ENCODE results near the gene ROS1. TPM values are rescaled to one million over a fixed set of nuclear protein-coding genes. Genes with fewer than 3 reads are reported as not detected.
"Not testable (repeated sequence)": the region's sequence is repeated elsewhere in the genome, so short reads cannot be mapped to it uniquely, and the experiment has no call there.

Gene ROS1
- polyA plus RNA-seq, 3 donors = not detected

- no peak overlapping the region for H3K27ac ChIP-seq (ENCODE audit: low read depth in 1 of 2, low read length in 2 of 2)
- H3K4me1 ChIP-seq (ENCODE audit: control insufficient read depth in 1 of 2, insufficient read depth in 2 of 2, low read length in 2 of 2) = no peaks in the 10 kb centered on the region
- Mint-ChIP-seq H3K4me3 (no peak overlapping the region), H3K4me1 (peaks cover 3% of the 10 kb centered on the region), H3K27ac (no peak overlapping the region), H3K27me3 (ENCODE audit: low read depth in 3 of 3) (peaks cover 0 to 2% (median 1%) of the 10 kb centered on the region in 3 donors), H3K36me3 (no peaks in the 10 kb centered on the region), H3K9me3 (peaks cover 2 to 10% (median 6%) of the 10 kb centered on the region in 7 donors)
- no peak for DNase-seq
- no peak for TF ChIP-seq CTCF (IDR thresholded peaks at IDR 0.05)
- H3K4me2 ChIP-seq (replicated peaks; ENCODE audit: extremely low read depth, low read length, poor library complexity, severe bottlenecking) = no peak overlapping the region
- H2AFZ ChIP-seq (ENCODE audit: insufficient read depth, low read depth, low read length, poor library complexity, severe bottlenecking) = no peak overlapping the region
- no peaks in the 10 kb centered on the region for H3K27me3 ChIP-seq (ENCODE audit: control insufficient read depth in 2 of 2, insufficient read depth in 2 of 2, low read length in 2 of 2)
- no peak overlapping the region for H3K9ac ChIP-seq (ENCODE audit: insufficient read depth, low read length, poor library complexity, severe bottlenecking)
- H3K9me3 ChIP-seq (replicated peaks in 1 of 2; ENCODE audit: control insufficient read depth in 1 of 2, insufficient read depth in 1 of 2, low read length in 2 of 2) = peaks cover 0 to 11% of the 10 kb centered on the region in 2 donors
- H3K4me3 ChIP-seq (replicated peaks in 1 of 3; ENCODE audit: low read depth in 2 of 3, low read length in 3 of 3) = no peak overlapping the region
- no peaks in the 10 kb centered on the region for H3K79me2 ChIP-seq (ENCODE audit: insufficient read depth, low read length)
- intact Hi-C loops (cut with micrococcal nuclease) = no loop called here
- H3K36me3 ChIP-seq (replicated peaks in 1 of 2; ENCODE audit: control insufficient read depth in 1 of 2, insufficient read depth in 2 of 2, low read length in 2 of 2) = no peaks in the 10 kb centered on the region
- no peaks in the 10 kb centered on the region for H4K20me1 ChIP-seq (ENCODE audit: insufficient read depth, low read length)
These were observed 50.3 kb downstream of the ROS1 start for GRCh38 chr6:117375446-117375845.

GRCh38 chr6:117373211-117373813 is 52.4 kb downstream of the ROS1 start:
- Histone ChIP-seq H3K27ac (ENCODE audit: low read depth in 1 of 2, low read length in 2 of 2) (no peak overlapping the region), H3K9me3 (replicated peaks in 1 of 2; ENCODE audit: control insufficient read depth in 1 of 2, insufficient read depth in 1 of 2, low read length in 2 of 2) (peaks cover 0 to 11% of the 10 kb centered on the region in 2 donors), H3K4me2 (replicated peaks; ENCODE audit: extremely low read depth, low read length, poor library complexity, severe bottlenecking) (no peak overlapping the region), H2AFZ (ENCODE audit: insufficient read depth, low read depth, low read length, poor library complexity, severe bottlenecking) (no peak overlapping the region), H3K4me1 (ENCODE audit: control insufficient read depth in 1 of 2, insufficient read depth in 2 of 2, low read length in 2 of 2) (no peaks in the 10 kb centered on the region), H3K4me3 (replicated peaks in 1 of 3; ENCODE audit: low read depth in 2 of 3, low read length in 3 of 3) (no peak overlapping the region), H3K79me2 (ENCODE audit: insufficient read depth, low read length) (no peaks in the 10 kb centered on the region), H4K20me1 (ENCODE audit: insufficient read depth, low read length) (no peaks in the 10 kb centered on the region), H3K9ac (ENCODE audit: insufficient read depth, low read length, poor library complexity, severe bottlenecking) (no peak overlapping the region), H3K36me3 (replicated peaks in 1 of 2; ENCODE audit: control insufficient read depth in 1 of 2, insufficient read depth in 2 of 2, low read length in 2 of 2) (no peaks in the 10 kb centered on the region), H3K27me3 (ENCODE audit: control insufficient read depth in 2 of 2, insufficient read depth in 2 of 2, low read length in 2 of 2) (no peaks in the 10 kb centered on the region)
- H3K4me1 Mint-ChIP-seq = peaks cover 3% of the 10 kb centered on the region
- no peaks in the 10 kb centered on the region for H3K36me3 Mint-ChIP-seq
- intact Hi-C loops (cut with micrococcal nuclease) = no loop called here
- no peak overlapping the region for H3K27ac Mint-ChIP-seq
- TF ChIP-seq CTCF (IDR thresholded peaks at IDR 0.05) = no peak
- H3K4me3 Mint-ChIP-seq = no peak overlapping the region
- no peak for DNase-seq
- H3K27me3 Mint-ChIP-seq (ENCODE audit: low read depth in 3 of 3) = peaks cover 0 to 2% (median 1%) of the 10 kb centered on the region in 3 donors
- peaks cover 2 to 10% (median 6%) of the 10 kb centered on the region in 7 donors for H3K9me3 Mint-ChIP-seq
- 97% methylated on average over 33 of the region's 33 CpGs for WGBS (ENCODE audit: insufficient coverage)

- DNase-seq; H3K27me3 ChIP-seq (ENCODE audit: control insufficient read depth in 2 of 2, insufficient read depth in 2 of 2, low read length in 2 of 2); H3K27me3 Mint-ChIP-seq (ENCODE audit: low read depth in 3 of 3); H3K4me3 ChIP-seq (replicated peaks in 1 of 3; ENCODE audit: low read depth in 2 of 3, low read length in 3 of 3); H3K9ac ChIP-seq (ENCODE audit: insufficient read depth, low read length, poor library complexity, severe bottlenecking); H3K36me3 ChIP-seq (replicated peaks in 1 of 2; ENCODE audit: control insufficient read depth in 1 of 2, insufficient read depth in 2 of 2, low read length in 2 of 2); H3K9me3 Mint-ChIP-seq; H3K4me1 Mint-ChIP-seq; H3K27ac ChIP-seq (ENCODE audit: low read depth in 1 of 2, low read length in 2 of 2); H3K36me3 Mint-ChIP-seq; H4K20me1 ChIP-seq (ENCODE audit: insufficient read depth, low read length); H3K27ac Mint-ChIP-seq; H3K4me2 ChIP-seq (replicated peaks; ENCODE audit: extremely low read depth, low read length, poor library complexity, severe bottlenecking); H2AFZ ChIP-seq (ENCODE audit: insufficient read depth, low read depth, low read length, poor library complexity, severe bottlenecking); intact Hi-C loops (cut with micrococcal nuclease); H3K4me1 ChIP-seq (ENCODE audit: control insufficient read depth in 1 of 2, insufficient read depth in 2 of 2, low read length in 2 of 2); H3K79me2 ChIP-seq (ENCODE audit: insufficient read depth, low read length): not testable (repeated sequence)
- WGBS (ENCODE audit: insufficient coverage) = 37% methylated on average over 6 of the region's 8 CpGs
- peak overlapping the region in 1 of 2 donors; percentile 12 for H3K4me3 Mint-ChIP-seq
- peaks cover 0 to 11% of the 10 kb centered on the region in 2 donors for H3K9me3 ChIP-seq (replicated peaks in 1 of 2; ENCODE audit: control insufficient read depth in 1 of 2, insufficient read depth in 1 of 2, low read length in 2 of 2)
These were observed 53.5 kb downstream of the ROS1 start for GRCh38 chr6:117372289-117372688.

Measured in CD14-positive monocyte (primary cell).